HepG2 (cell line): ENCODE results near the gene ZNF575.

ENCODE experiments used
- DMAP1 ChIP-seq: IDR thresholded peaks from 2 replicates; pipeline ENCODE4 v1.6.1; 2016
- DPF2 ChIP-seq: sonication (generic); formaldehyde crosslinking; IDR thresholded peaks from 2 replicates; pipeline ENCODE4 v1.4.0; 2020; ENCODE audit warnings: mild to moderate bottlenecking, low read depth, missing genetic modification reagents, borderline replicate concordance
- EP300 ChIP-seq, 3 experiments: sonication (generic) in 1 of 3; formaldehyde crosslinking in 1 of 3; IDR thresholded peaks; 2 replicates each; pipeline versions ENCODE4 v1.5.1 to v1.6.1; 2011 to 2020; ENCODE audit warnings: low read depth in 2 of 3, low read length in 2 of 3, borderline replicate concordance in 1 of 3, improper control_type of control experiment in 1 of 3, mild to moderate bottlenecking in 1 of 3, missing genetic modification reagents in 1 of 3, moderate library complexity in 1 of 3
- KDM1A ChIP-seq: IDR thresholded peaks from 2 replicates; pipeline ENCODE4 v1.6.1; 2016; ENCODE audit warnings: missing compliant biosample characterization
- KLF6 ChIP-seq: IDR thresholded peaks from 2 replicates; pipeline ENCODE4 v1.8.0; 2016; ENCODE audit warnings: missing biosample characterization, missing genetic modification reagents
- NFE2L2 ChIP-seq: fragments of 150-350 bp; IDR thresholded peaks from 2 replicates; pipeline ENCODE4 v1.6.1; 2014; ENCODE audit warnings: low read length
- PPARG ChIP-seq: conservative IDR thresholded peaks from 2 replicates; pipeline ENCODE4 v1.6.1; 2016; ENCODE audit warnings: missing biosample characterization, missing genetic modification reagents
- RFX5 ChIP-seq: IDR thresholded peaks from 2 replicates; pipeline ENCODE4 v1.6.1; 2011; ENCODE audit warnings: low read depth, low read length, improper control_type of control experiment
- TBP ChIP-seq: sonication (generic); formaldehyde crosslinking; IDR thresholded peaks from 2 replicates; pipeline ENCODE4 v1.5.0; 2020; ENCODE audit warnings: missing genetic modification reagents
- TF ChIP-seq, protein P1 (sequence below): sonication (generic); formaldehyde crosslinking; IDR thresholded peaks from 2 replicates; pipeline ENCODE4 v1.5.0; 2020; ENCODE audit warnings: mild to moderate bottlenecking, missing genetic modification reagents, moderate library complexity

DNA sequence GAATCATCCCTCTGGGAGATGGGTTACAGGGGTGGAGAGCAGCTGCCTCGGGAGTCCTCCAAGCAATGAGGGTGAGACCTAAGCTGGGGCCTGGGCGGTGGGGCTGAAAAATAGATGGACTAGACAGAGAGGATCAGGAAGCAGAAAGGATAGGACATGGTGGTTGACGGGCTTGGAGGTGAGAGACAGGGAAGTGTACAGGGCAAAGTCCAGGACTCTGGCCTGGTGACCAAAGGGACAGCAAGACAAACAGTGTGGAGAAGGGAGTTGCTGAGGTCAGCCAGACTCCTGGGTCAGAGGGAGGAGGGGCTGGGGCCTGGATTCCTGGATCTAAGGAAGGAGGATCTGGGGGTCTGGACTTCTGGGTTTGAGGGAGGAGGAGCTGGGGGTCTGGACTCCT, 33.9 kb upstream of the ZNF575 start:
- TF ChIP-seq TBP (CRISPR knock-in tag), result no peak
- TF ChIP-seq, protein P1, sequence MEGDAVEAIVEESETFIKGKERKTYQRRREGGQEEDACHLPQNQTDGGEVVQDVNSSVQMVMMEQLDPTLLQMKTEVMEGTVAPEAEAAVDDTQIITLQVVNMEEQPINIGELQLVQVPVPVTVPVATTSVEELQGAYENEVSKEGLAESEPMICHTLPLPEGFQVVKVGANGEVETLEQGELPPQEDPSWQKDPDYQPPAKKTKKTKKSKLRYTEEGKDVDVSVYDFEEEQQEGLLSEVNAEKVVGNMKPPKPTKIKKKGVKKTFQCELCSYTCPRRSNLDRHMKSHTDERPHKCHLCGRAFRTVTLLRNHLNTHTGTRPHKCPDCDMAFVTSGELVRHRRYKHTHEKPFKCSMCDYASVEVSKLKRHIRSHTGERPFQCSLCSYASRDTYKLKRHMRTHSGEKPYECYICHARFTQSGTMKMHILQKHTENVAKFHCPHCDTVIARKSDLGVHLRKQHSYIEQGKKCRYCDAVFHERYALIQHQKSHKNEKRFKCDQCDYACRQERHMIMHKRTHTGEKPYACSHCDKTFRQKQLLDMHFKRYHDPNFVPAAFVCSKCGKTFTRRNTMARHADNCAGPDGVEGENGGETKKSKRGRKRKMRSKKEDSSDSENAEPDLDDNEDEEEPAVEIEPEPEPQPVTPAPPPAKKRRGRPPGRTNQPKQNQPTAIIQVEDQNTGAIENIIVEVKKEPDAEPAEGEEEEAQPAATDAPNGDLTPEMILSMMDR (CRISPR knock-in tag), result no peak
- peak; percentile 54 to 61; a peak in 2 of 4 replicates for TF ChIP-seq EP300 (IDR thresholded peaks at IDR 0.05; ENCODE audit: low read depth in 2 of 2, low read length in 2 of 2)
- 0 out of 2 replicates have a peak, but pooled peaks have one; percentile 38 for TF ChIP-seq EP300 (CRISPR knock-in tag; IDR thresholded peaks at IDR 0.05; ENCODE audit: borderline replicate concordance)
- TF ChIP-seq DMAP1 (CRISPR knock-in tag), result 0 out of 2 replicates have a peak, but pooled peaks have one; percentile 30
- TF ChIP-seq PPARG (CRISPR knock-in tag), result no peak
- TF ChIP-seq NFE2L2, result peak; percentile 3; the same call in 1 of the 2 replicates
- TF ChIP-seq RFX5, result no peak
- no peak for TF ChIP-seq KLF6 (CRISPR knock-in tag)
- TF ChIP-seq DPF2 (CRISPR knock-in tag), result no peak
- TF ChIP-seq KDM1A (CRISPR knock-in tag), result peak; percentile 63; the same call in 1 of the 2 replicates
